ENCODE measurements around the gene PRDM5.

PRDM5 gene

DNA sequence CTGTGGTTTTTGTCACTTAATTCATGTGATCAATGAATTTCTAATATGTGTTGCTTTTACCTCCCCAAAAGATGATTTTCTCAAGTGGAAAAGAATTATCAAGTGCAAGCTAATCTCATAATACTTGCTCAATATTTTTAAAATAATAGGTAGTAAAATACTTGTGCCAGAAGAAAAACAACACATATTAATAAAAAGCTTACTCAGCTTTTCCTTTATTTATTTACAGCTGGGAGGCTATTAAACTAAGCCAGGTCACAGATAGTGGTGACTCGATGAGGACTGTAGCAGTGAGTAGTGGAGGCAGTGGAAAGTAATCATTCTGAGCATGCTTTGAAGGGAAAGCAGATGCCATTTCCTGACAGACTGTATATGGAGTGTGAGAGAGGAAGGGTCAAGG is 96.1 kb downstream of the PRDM5 start:
- H3K27ac Mint-ChIP-seq (ENCODE audit: low read depth): no peak overlapping the region
- H3K9me3 Mint-ChIP-seq: no peaks in the 10 kb centered on the region
- H3K4me1 Mint-ChIP-seq: no peaks in the 10 kb centered on the region
- no peaks in the 10 kb centered on the region for H3K36me3 Mint-ChIP-seq (ENCODE audit: insufficient read depth)
- H3K27me3 Mint-ChIP-seq: no peaks in the 10 kb centered on the region
- DNase-seq (ENCODE audit: low spot score in 2 of 2) (no peak), ATAC-seq (replicated peaks; ENCODE audit: extremely low read depth, poor library complexity, severe bottlenecking) (no peak)
- no peak overlapping the region for H3K4me3 Mint-ChIP-seq

DNA sequence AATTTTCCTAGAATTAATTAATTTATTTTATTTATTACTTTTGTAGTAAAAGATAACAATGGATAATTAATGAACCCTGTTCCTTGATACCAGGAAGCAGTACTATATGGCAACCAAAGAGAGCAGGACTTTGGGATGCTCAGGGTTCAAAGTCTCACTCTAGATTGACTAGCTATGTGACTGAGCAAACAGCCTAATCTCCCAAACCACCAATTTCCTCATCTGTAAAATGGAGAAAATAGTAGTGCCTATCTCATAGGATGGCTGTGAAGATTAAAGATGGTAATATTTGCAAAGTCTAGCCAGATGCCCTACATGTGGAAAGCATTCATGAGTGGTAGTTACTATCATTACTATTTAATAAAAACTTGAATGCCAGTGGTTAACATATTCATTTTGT is 97.6 kb downstream of the PRDM5 start:
- H3K27me3 Mint-ChIP-seq: no peaks in the 10 kb centered on the region
- no peak overlapping the region for H3K27ac Mint-ChIP-seq (ENCODE audit: low read depth)
- no peaks in the 10 kb centered on the region for H3K36me3 Mint-ChIP-seq (ENCODE audit: insufficient read depth)
- DNase-seq (ENCODE audit: low spot score in 2 of 2): no peak
- no peaks in the 10 kb centered on the region for H3K9me3 Mint-ChIP-seq
- ATAC-seq (replicated peaks; ENCODE audit: extremely low read depth, poor library complexity, severe bottlenecking): no peak
- no peak overlapping the region for H3K4me3 Mint-ChIP-seq
- H3K4me1 Mint-ChIP-seq: peaks cover under 1% of the 10 kb centered on the region

DNA sequence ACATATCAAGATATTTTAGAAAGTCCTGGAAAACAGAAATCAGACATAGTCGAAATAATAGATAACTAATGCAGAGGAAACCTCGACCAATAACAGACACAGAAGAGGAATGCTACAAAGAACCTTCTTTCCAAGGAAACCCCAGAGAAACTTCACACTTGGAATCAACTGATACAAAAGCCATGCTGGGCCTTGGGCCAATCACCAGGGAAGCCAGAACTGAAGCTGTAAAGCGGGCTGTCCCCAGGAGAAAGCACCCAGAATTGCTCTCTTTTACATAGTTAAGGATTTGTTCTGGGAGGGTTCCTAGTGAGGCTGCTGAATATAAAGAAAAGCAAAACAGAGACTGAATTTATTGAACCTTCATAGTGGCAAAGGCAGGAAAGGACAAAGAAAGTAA is 100.5 kb downstream of the PRDM5 start:
- ATAC-seq (replicated peaks; ENCODE audit: extremely low read depth, poor library complexity, severe bottlenecking): no peak
- Mint-ChIP-seq H3K4me1 (peaks cover 5% of the 10 kb centered on the region), H3K36me3 (ENCODE audit: insufficient read depth) (no peaks in the 10 kb centered on the region), H3K27ac (ENCODE audit: low read depth) (no peak overlapping the region), H3K27me3 (no peaks in the 10 kb centered on the region), H3K9me3 (no peaks in the 10 kb centered on the region), H3K4me3 (no peak overlapping the region)
- DNase-seq (ENCODE audit: low spot score in 2 of 2): no peak

DNA sequence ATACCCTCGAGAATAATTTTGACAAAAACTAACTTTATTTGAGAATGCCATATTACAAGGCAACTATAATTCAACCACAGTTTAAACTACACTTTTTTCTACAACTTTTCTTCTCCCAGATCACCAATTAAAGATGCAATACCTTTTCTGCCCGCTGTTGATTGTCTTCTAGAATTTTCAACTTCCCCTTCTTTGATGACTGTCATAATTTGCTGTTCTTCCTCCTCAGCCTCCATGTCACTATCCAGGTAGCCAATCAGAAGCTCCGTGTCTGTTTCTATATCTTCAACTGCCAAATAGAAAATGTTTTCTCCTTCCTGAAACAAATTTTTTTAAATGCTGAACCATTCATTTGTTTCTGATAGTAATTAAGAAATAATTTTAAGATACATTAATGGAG is 101.5 kb downstream of the PRDM5 start:
- ATAC-seq (replicated peaks; ENCODE audit: extremely low read depth, poor library complexity, severe bottlenecking) (no peak), DNase-seq (ENCODE audit: low spot score in 2 of 2) (no peak)
- Mint-ChIP-seq H3K27ac (ENCODE audit: low read depth) (no peak overlapping the region), H3K4me3 (no peak overlapping the region), H3K27me3 (no peaks in the 10 kb centered on the region), H3K9me3 (no peaks in the 10 kb centered on the region), H3K36me3 (ENCODE audit: insufficient read depth) (no peaks in the 10 kb centered on the region), H3K4me1 (peaks cover 5% of the 10 kb centered on the region)

DNA sequence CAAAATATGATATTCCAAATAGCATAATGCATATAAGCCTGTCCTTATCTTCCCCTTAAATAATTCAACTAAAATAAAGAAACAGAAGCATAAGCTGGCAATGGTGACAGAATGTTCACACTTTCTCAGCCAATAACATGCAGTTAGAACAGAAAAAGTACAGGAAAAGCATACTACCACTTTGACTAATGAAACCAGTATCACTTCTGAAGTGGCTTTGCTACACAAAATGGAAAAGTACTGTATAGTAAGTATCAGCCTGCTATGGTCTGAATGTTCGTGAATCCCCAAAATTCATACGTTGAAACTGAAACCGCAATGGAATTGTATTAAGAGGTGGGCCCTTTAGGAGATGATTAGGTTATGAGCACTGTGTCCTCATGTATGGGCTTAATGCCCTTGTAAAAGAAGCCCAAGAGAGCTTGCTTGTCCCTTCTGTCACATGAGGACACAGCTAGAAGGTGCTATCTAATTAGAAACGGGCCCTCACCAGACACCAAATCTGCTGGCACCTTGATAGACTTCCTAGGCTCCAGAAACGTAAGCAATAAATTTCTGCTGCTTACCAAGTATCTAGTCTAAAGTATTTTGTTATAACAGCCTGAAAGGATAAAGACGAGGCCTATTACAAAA is 102.6 kb downstream of the PRDM5 start:
- H3K27ac Mint-ChIP-seq (ENCODE audit: low read depth): no peak overlapping the region
- no peak overlapping the region for H3K4me3 Mint-ChIP-seq
- no peaks in the 10 kb centered on the region for H3K36me3 Mint-ChIP-seq (ENCODE audit: insufficient read depth)
- no peaks in the 10 kb centered on the region for H3K27me3 Mint-ChIP-seq
- no peak for DNase-seq (ENCODE audit: low spot score in 2 of 2)
- no peak for ATAC-seq (replicated peaks; ENCODE audit: extremely low read depth, poor library complexity, severe bottlenecking)
- H3K4me1 Mint-ChIP-seq: peaks cover 5% of the 10 kb centered on the region
- no peaks in the 10 kb centered on the region for H3K9me3 Mint-ChIP-seq

DNA sequence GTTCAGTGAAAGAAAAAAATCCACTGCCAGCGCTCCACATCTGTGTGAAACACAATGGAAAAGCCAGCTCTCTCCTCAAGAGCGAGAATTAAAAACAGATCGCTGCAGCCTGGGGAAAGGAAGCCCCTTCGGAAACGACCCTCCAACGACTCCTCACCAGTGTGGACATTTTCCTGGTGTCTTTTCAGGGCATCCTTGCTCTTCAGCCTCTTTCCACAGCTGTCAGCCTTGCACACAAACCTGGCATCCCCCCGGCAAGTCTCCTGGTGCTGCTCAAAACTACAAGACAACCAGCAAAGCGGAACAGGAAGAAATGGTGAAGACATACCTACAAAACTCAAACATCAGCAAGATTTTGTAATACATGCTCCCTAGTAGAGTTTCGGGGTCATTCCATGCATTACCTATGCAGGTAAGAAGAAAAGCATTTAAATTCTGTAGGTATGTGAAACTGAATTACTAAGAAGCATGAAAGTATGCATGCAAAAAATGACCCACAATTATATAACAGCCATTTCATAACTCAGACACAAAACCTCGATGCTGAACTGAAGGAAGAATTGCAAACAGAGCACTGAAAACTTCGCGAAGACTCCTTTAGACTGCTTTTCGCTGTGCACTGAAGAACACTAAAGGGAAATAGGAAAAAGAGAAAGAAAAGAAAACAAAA is 106.1 kb downstream of the PRDM5 start:
- no peaks in the 10 kb centered on the region for H3K36me3 Mint-ChIP-seq (ENCODE audit: insufficient read depth)
- peaks cover 5% of the 10 kb centered on the region for H3K4me1 Mint-ChIP-seq
- no peak overlapping the region for H3K27ac Mint-ChIP-seq (ENCODE audit: low read depth)
- no peaks in the 10 kb centered on the region for H3K9me3 Mint-ChIP-seq
- no peak for DNase-seq (ENCODE audit: low spot score in 2 of 2)
- H3K4me3 Mint-ChIP-seq: peak overlapping the region; percentile 29
- no peak for ATAC-seq (replicated peaks; ENCODE audit: extremely low read depth, poor library complexity, severe bottlenecking)
- H3K27me3 Mint-ChIP-seq: no peaks in the 10 kb centered on the region

DNA sequence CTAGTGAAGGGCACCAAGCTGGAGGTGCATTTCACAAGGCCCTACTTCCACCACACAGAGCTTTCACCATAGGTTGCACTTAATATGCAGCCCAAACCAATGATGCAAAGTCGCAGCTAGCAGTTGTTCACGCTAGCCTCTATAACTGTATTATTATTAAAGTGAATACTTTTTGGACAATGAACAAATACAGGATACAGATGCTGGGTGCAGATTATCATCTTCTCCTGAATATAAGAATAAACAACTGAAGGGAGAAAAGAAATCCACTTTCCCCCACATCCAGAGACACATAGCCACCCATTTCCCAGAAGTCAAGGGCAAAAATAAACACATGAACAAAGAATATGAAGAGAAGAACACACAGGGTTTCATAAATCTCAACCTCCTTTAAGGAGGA is 107.2 kb downstream of the PRDM5 start:
- ATAC-seq (replicated peaks; ENCODE audit: extremely low read depth, poor library complexity, severe bottlenecking) (no peak), DNase-seq (ENCODE audit: low spot score in 2 of 2) (no peak)
- Mint-ChIP-seq H3K36me3 (ENCODE audit: insufficient read depth) (no peaks in the 10 kb centered on the region), H3K4me1 (peaks cover 5% of the 10 kb centered on the region), H3K27me3 (no peaks in the 10 kb centered on the region), H3K9me3 (no peaks in the 10 kb centered on the region), H3K4me3 (no peak overlapping the region), H3K27ac (ENCODE audit: low read depth) (no peak overlapping the region)

DNA sequence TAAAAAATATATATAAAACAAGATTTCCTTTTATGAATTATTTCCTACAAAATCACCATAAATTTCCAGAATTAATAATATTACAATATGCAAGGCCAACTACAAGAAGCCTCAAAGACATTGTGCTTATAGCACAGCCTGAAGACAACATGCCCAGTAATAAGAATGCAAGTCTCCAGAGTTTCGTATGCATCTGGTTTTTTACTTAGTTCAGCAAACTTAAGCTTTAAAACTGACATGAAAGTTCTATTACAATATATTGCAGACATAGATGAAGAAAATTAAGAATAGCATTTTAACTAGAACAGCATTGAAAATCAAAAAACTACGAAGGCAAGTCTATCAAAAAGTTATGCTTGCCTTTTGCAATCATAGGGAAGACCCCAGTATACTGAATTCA is 107.6 kb downstream of the PRDM5 start:
- DNase-seq (ENCODE audit: low spot score in 2 of 2) (no peak), ATAC-seq (replicated peaks; ENCODE audit: extremely low read depth, poor library complexity, severe bottlenecking) (no peak)
- Mint-ChIP-seq H3K27me3 (no peaks in the 10 kb centered on the region), H3K4me1 (peaks cover 4% of the 10 kb centered on the region), H3K4me3 (no peak overlapping the region), H3K9me3 (no peaks in the 10 kb centered on the region), H3K36me3 (ENCODE audit: insufficient read depth) (no peaks in the 10 kb centered on the region), H3K27ac (ENCODE audit: low read depth) (no peak overlapping the region)

DNA sequence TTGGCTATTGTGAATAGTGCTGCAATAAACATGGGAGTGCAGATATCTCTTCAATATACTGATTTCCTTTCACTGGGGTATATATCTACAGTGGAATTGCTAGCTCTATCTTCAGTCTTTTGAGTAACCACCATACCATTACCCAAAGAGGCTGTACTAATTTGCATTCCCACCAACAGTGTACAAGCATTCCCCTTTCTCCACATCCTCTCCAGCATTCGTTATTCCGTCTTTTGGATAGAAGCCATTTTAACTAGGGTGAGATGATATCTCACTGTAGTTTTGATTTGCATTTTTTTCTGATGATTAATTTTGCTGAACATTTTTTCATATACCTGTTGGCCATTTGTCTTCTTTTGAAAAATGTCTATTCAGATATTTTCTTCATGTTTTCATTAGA is 110.3 kb downstream of the PRDM5 start:
- no peaks in the 10 kb centered on the region for H3K4me1 Mint-ChIP-seq
- H3K9me3 Mint-ChIP-seq: no peaks in the 10 kb centered on the region
- no peak for DNase-seq (ENCODE audit: low spot score in 2 of 2)
- no peak for ATAC-seq (replicated peaks; ENCODE audit: extremely low read depth, poor library complexity, severe bottlenecking)
- no peaks in the 10 kb centered on the region for H3K27me3 Mint-ChIP-seq
- H3K4me3 Mint-ChIP-seq: no peak overlapping the region
- H3K36me3 Mint-ChIP-seq (ENCODE audit: insufficient read depth): no peaks in the 10 kb centered on the region
- H3K27ac Mint-ChIP-seq (ENCODE audit: low read depth): no peak overlapping the region

DNA sequence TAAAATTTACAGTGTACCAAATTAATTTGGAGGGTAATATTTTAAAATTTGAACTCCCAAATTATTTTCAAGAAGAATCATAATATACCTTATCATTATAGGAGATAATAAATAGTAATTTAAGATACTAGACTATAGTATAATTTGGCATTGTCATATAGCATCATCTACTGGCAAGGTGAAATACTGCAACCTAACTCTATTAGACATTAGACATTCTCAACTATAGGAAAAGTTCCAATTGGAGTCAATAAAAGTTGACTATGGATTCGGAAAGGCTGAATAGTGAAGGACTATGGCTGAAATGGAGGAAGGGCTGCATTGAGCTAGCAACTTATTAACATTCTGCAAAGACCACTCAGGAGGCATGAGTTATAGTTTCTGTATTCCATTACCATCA is 113.0 kb downstream of the PRDM5 start:
- Mint-ChIP-seq H3K9me3 (no peaks in the 10 kb centered on the region), H3K27me3 (no peaks in the 10 kb centered on the region), H3K4me1 (no peaks in the 10 kb centered on the region), H3K36me3 (ENCODE audit: insufficient read depth) (no peaks in the 10 kb centered on the region), H3K4me3 (no peak overlapping the region), H3K27ac (ENCODE audit: low read depth) (no peak overlapping the region)
- no peak for ATAC-seq (replicated peaks; ENCODE audit: extremely low read depth, poor library complexity, severe bottlenecking)
- no peak for DNase-seq (ENCODE audit: low spot score in 2 of 2)

DNA sequence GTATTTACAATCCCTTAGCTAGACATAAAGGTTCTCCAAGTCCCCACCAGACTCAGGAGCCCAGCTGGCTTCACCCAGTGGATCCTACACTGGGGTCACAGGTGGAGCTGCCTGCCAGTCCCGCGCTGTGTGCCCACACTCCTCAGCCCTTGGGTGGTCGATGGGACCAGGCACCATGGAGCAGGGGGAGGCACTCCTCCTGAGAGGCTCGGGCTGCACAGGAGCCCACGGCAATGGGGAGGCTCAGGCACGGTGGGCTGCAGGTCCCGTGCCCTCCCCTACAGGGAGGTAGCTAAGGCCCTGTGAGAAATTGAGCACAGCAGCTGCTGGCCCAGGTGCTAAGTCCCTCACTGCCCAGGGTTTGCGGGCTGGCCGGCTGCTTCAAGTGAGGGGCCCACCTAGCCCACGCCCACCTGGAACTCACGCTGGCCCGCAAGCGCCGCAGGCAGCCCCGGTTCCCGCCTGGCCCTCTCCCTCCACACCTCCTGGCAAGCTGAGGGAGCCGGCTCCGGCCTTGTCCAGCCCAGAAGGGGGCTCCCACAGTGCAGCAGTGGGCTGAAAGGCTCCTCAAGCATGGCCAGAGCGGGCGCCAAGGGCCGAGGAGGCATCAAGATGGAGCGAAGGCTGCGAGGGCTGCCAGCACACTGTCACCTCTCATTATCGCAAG is 113.9 kb downstream of the PRDM5 start:
- Mint-ChIP-seq H3K36me3 (ENCODE audit: insufficient read depth) (no peaks in the 10 kb centered on the region), H3K9me3 (no peaks in the 10 kb centered on the region), H3K27ac (ENCODE audit: low read depth) (no peak overlapping the region), H3K4me1 (no peaks in the 10 kb centered on the region), H3K4me3 (no peak overlapping the region), H3K27me3 (no peaks in the 10 kb centered on the region)
- ATAC-seq (replicated peaks; ENCODE audit: extremely low read depth, poor library complexity, severe bottlenecking): no peak
- no peak for DNase-seq (ENCODE audit: low spot score in 2 of 2)

DNA sequence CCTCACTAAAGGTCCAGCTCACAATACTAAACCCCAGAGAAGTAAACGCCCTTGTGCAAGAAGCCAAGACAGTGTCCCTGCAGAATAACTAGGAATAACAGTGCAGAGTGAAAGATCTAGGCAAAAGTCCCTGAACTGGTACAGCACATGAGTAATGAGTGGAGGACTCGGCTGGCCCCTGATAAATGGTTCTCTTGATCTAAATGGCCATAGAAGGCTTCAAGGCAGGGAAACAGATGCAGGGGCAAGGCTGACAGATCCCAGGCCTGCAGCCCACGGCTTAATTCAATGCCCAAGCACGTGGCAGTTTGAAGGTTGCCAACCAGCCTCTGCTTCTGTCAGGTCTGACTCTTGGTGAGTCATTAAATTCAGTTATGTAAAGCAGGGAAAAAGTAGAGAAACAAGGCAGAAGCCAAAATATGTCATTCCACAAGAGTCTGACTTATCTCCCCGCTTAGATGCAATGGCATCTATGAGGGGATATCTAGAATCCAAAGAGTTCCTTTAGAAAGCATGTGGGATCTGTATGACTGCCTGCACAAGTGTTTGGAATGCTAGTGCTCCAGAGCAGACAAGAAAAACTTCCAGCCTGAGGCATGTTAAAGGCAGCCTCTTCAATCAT is 121.3 kb downstream of the PRDM5 start:
- H3K4me1 Mint-ChIP-seq: no peaks in the 10 kb centered on the region
- DNase-seq (ENCODE audit: low spot score in 2 of 2) (no peak), ATAC-seq (replicated peaks; ENCODE audit: extremely low read depth, poor library complexity, severe bottlenecking) (no peak)
- no peak overlapping the region for H3K4me3 Mint-ChIP-seq
- H3K36me3 Mint-ChIP-seq (ENCODE audit: insufficient read depth): no peaks in the 10 kb centered on the region
- no peaks in the 10 kb centered on the region for H3K9me3 Mint-ChIP-seq
- no peak overlapping the region for H3K27ac Mint-ChIP-seq (ENCODE audit: low read depth)
- no peaks in the 10 kb centered on the region for H3K27me3 Mint-ChIP-seq

DNA sequence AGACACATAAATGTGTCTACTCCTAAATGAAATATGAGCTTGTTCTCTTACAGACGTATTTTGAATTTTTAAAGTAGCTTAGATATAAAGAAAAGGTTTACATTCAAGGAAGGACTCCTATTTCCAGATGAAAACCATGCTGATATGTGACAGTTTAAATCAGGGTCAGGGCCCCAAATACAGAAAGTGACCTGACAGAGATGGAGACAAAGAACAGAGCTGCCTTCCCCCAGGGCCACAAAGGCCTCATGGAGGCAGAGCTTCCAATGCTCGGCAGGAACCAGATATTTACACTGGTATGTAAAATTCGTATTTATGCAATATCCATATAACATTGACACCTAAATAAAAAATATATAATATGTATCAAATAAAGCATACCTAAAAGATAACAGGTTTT is 124.0 kb downstream of the PRDM5 start:
- ATAC-seq (replicated peaks; ENCODE audit: extremely low read depth, poor library complexity, severe bottlenecking): no peak
- no peaks in the 10 kb centered on the region for H3K4me1 Mint-ChIP-seq
- H3K27me3 Mint-ChIP-seq: no peaks in the 10 kb centered on the region
- no peaks in the 10 kb centered on the region for H3K36me3 Mint-ChIP-seq (ENCODE audit: insufficient read depth)
- H3K9me3 Mint-ChIP-seq: no peaks in the 10 kb centered on the region
- no peak for DNase-seq (ENCODE audit: low spot score in 2 of 2)
- H3K4me3 Mint-ChIP-seq: no peak overlapping the region
- H3K27ac Mint-ChIP-seq (ENCODE audit: low read depth): no peak overlapping the region

Measured in central memory CD8-positive, alpha-beta T cell (primary cell).